Liver (tissue), 9 donors: ENCODE results near the gene FILIP1L. TPM values are rescaled to one million over a fixed set of nuclear protein-coding genes. Genes with fewer than 3 reads are reported as not detected.

Source experiments
- DNase-seq: peaks from one replicate; pipeline ENCODE4 v3.0.0-alpha.2; 2017; ENCODE audit warnings: low spot score
- H3K27ac ChIP-seq, 2 donors: one replicate each; pipeline ENCODE4 v1.7.0; 2013; ENCODE audit warnings: inconsistent platforms in 2 of 2, low read length in 2 of 2, control low read depth in 1 of 2, low read depth in 1 of 2, mild to moderate bottlenecking in 1 of 2
- H3K27me3 ChIP-seq, 4 donors: one replicate each; pipeline versions ENCODE4 v1.6.1 to v1.7.0; 2013; ENCODE audit warnings: low read length in 3 of 4, inconsistent platforms in 1 of 4, mild to moderate bottlenecking in 1 of 4, moderate library complexity in 1 of 4; ENCODE audit not compliant: control insufficient read depth in 4 of 4, insufficient read depth in 4 of 4
- H3K36me3 ChIP-seq, 4 donors: one replicate each; pipeline versions ENCODE4 v1.6.1 to v1.7.0; 2013; ENCODE audit warnings: low read length in 3 of 4, mild to moderate bottlenecking in 3 of 4, low read depth in 1 of 4, moderate library complexity in 1 of 4; ENCODE audit not compliant: control insufficient read depth in 4 of 4, insufficient read depth in 3 of 4
- H3K4me1 ChIP-seq, 4 donors: one replicate each; pipeline versions ENCODE4 v1.6.1 to v1.7.0; 2013; ENCODE audit warnings: low read length in 3 of 4, mild to moderate bottlenecking in 3 of 4, moderate library complexity in 1 of 4; ENCODE audit not compliant: control insufficient read depth in 4 of 4, insufficient read depth in 4 of 4
- H3K4me3 ChIP-seq, 3 donors: one replicate each; pipeline versions ENCODE4 v1.6.1 to v1.7.0; 2013; ENCODE audit warnings: low read length in 3 of 3, control low read depth in 1 of 3, low read depth in 1 of 3, mild to moderate bottlenecking in 1 of 3
- H3K9ac ChIP-seq, 2 donors: one replicate each; pipeline ENCODE4 v1.7.0; 2013; ENCODE audit warnings: low read length in 2 of 2, mild to moderate bottlenecking in 2 of 2, moderate library complexity in 2 of 2, control low read depth in 1 of 2, low read depth in 1 of 2
- H3K9me3 ChIP-seq, 4 donors: one replicate each; pipeline versions ENCODE4 v1.6.1 to v1.7.0; 2013; ENCODE audit warnings: low read length in 3 of 4; ENCODE audit not compliant: control insufficient read depth in 4 of 4
- EGR1 ChIP-seq, 2 donors: IDR thresholded peaks; 2 replicates each; pipeline ENCODE4 v1.6.1; 2016 to 2018; ENCODE audit warnings: antibody characterized with exemption in 2 of 2, low read depth in 2 of 2
- FOXA2 ChIP-seq: IDR thresholded peaks from 2 replicates; pipeline ENCODE4 v1.6.1; 2016; ENCODE audit warnings: antibody characterized with exemption
- GABPA ChIP-seq, 2 donors: IDR thresholded peaks in 1 of 2; conservative IDR thresholded peaks in 1 of 2; 2 replicates each; pipeline ENCODE4 v1.6.1; 2016; ENCODE audit warnings: antibody characterized with exemption in 2 of 2, mild to moderate bottlenecking in 1 of 2, moderate library complexity in 1 of 2
- HNF4A ChIP-seq, 2 donors: conservative IDR thresholded peaks; 2 replicates each; pipeline ENCODE4 v1.6.1; 2016; ENCODE audit warnings: antibody characterized with exemption in 2 of 2, mild to moderate bottlenecking in 2 of 2
- HNF4G ChIP-seq: IDR thresholded peaks from 2 replicates; pipeline ENCODE4 v1.6.1; 2016; ENCODE audit warnings: antibody characterized with exemption
- JUND ChIP-seq, 2 donors: IDR thresholded peaks; 2 replicates each; pipeline ENCODE4 v1.6.1; 2016; ENCODE audit warnings: antibody characterized with exemption in 2 of 2
- NR2F2 ChIP-seq: IDR thresholded peaks from 2 replicates; pipeline ENCODE4 v1.6.1; 2016; ENCODE audit warnings: antibody characterized with exemption
- RXRA ChIP-seq, 2 donors: IDR thresholded peaks; 2 replicates each; pipeline ENCODE4 v1.6.1; 2017 to 2018; ENCODE audit warnings: antibody characterized with exemption in 2 of 2, mild to moderate bottlenecking in 1 of 2
- SP1 ChIP-seq: IDR thresholded peaks from 2 replicates; pipeline ENCODE4 v1.6.1; 2018; ENCODE audit warnings: antibody characterized with exemption, mild to moderate bottlenecking
- TAF1 ChIP-seq: conservative IDR thresholded peaks from 2 replicates; pipeline ENCODE4 v1.6.1; 2016; ENCODE audit warnings: antibody characterized with exemption, mild to moderate bottlenecking
- YY1 ChIP-seq: IDR thresholded peaks from 2 replicates; pipeline ENCODE4 v1.6.1; 2016; ENCODE audit warnings: antibody characterized with exemption, mild to moderate bottlenecking
- WGBS: extraction: QIAGEN DNeasy Blood & Tissue Kit; methylation state at CpG from one replicate; pipeline ENCODE4 v1.1.7; 2013; 5-methylcytosine and 5-hydroxymethylcytosine counted together
- polyA plus RNA-seq, 2 donors: library from polyadenylated mRNA; stranded (reverse) in 1 of 2; unstranded in 1 of 2; fragments of 200-250 nt in 1 of 2; fragments of >200 nt in 1 of 2; fragmentation: Nextera tagmentation in 1 of 2; extraction: Ambion mirVana in 1 of 2; gene quantifications; one replicate each; pipeline versions ENCODE4 v1.2.1 to v1.2.3, GENCODE V29; 2013 to 2015
- total RNA-seq, 2 donors: library from RNA; depleted of rRNA; stranded (reverse); fragments of >200 nt; gene quantifications; one replicate each; pipeline ENCODE4 v1.2.3, GENCODE V29; 2014
- TF ChIP-seq, protein P1 (sequence below): IDR thresholded peaks from 2 replicates; pipeline ENCODE4 v1.6.1; 2016; ENCODE audit warnings: antibody characterized with exemption, mild to moderate bottlenecking
- TF ChIP-seq, protein P2 (sequence below): IDR thresholded peaks from 2 replicates; pipeline ENCODE4 v1.6.1; 2016; ENCODE audit warnings: antibody characterized with exemption
- TF ChIP-seq, protein P3 (sequence below): fragments of 150-350 bp; IDR thresholded peaks from 2 replicates; pipeline ENCODE4 v1.5.1; 2017; ENCODE audit warnings: improper control_type of control experiment, low read depth, low read length; ENCODE audit not compliant: missing input control
- TF ChIP-seq, protein P4 (sequence below): IDR thresholded peaks from 2 replicates; pipeline ENCODE4 v1.6.1; 2016; ENCODE audit warnings: antibody characterized with exemption
- donor health status: healthy.
- donor health status: healthy.
- donor health status: healthy.
- donor health status: healthy.
- donor health status: healthy.

Gene FILIP1L
- total and polyA plus RNA-seq, 4 donors, result 1.4 to 6.5 (median 1.9) TPM

DNA sequence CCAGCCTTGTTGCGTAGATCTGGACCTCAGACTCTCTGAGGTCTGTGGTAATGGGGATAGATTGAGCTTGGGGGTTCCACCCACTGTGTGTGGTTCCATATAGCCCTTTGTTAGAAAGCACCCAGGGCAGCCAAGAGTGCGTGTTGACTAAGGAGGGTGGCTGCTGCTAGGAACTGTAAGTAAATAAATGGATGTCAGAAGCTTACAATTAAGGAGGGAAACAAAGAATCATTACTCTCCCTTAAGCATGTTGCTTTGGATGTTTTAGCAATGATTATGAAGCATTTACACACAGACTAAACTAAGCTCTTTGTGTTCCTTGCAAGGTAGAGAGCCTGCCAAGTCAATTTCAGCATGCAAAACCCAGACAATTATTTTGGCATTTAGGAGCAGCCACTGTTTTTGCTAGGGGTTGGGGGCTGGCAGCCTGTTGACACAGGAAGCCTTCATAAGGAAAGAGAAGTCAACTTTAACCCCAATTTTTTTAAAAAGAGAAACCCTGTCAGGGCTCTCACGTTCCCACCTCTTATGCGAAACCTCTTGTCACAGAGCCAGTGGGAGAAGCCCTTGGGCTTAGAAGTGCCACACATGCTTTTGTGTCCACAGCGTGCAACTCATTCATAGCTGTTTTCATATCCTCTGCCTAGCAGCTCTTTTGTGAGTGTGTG, 168.8 kb downstream of the FILIP1L start:
- Histone ChIP-seq H3K9me3 (no peaks in the 10 kb centered on the region), H3K27ac (no peak overlapping the region), H3K4me3 (no peak overlapping the region), H3K27me3 (no peaks in the 10 kb centered on the region), H3K36me3 (no peaks in the 10 kb centered on the region), H3K4me1 (no peaks in the 10 kb centered on the region), H3K9ac (no peak overlapping the region)
- TF ChIP-seq JUND (IDR thresholded peaks at IDR 0.05) (no peak), HNF4G (no peak), HNF4A (conservative IDR thresholded peaks at IDR 0.05) (no peak), EGR1 (IDR thresholded peaks at IDR 0.05; ENCODE audit: low read depth in 2 of 2) (no peak), GABPA (IDR thresholded peaks at IDR 0.05 in 1 of 2, conservative IDR thresholded peaks at IDR 0.05 in 1 of 2) (no peak), NR2F2 (no peak), FOXA2 (no peak), SP1 (no peak), YY1 (no peak), RXRA (IDR thresholded peaks at IDR 0.05) (no peak), TAF1 (no peak)
- TF ChIP-seq, protein P1, sequence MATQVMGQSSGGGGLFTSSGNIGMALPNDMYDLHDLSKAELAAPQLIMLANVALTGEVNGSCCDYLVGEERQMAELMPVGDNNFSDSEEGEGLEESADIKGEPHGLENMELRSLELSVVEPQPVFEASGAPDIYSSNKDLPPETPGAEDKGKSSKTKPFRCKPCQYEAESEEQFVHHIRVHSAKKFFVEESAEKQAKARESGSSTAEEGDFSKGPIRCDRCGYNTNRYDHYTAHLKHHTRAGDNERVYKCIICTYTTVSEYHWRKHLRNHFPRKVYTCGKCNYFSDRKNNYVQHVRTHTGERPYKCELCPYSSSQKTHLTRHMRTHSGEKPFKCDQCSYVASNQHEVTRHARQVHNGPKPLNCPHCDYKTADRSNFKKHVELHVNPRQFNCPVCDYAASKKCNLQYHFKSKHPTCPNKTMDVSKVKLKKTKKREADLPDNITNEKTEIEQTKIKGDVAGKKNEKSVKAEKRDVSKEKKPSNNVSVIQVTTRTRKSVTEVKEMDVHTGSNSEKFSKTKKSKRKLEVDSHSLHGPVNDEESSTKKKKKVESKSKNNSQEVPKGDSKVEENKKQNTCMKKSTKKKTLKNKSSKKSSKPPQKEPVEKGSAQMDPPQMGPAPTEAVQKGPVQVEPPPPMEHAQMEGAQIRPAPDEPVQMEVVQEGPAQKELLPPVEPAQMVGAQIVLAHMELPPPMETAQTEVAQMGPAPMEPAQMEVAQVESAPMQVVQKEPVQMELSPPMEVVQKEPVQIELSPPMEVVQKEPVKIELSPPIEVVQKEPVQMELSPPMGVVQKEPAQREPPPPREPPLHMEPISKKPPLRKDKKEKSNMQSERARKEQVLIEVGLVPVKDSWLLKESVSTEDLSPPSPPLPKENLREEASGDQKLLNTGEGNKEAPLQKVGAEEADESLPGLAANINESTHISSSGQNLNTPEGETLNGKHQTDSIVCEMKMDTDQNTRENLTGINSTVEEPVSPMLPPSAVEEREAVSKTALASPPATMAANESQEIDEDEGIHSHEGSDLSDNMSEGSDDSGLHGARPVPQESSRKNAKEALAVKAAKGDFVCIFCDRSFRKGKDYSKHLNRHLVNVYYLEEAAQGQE, result no peak
- TF ChIP-seq, protein P2, sequence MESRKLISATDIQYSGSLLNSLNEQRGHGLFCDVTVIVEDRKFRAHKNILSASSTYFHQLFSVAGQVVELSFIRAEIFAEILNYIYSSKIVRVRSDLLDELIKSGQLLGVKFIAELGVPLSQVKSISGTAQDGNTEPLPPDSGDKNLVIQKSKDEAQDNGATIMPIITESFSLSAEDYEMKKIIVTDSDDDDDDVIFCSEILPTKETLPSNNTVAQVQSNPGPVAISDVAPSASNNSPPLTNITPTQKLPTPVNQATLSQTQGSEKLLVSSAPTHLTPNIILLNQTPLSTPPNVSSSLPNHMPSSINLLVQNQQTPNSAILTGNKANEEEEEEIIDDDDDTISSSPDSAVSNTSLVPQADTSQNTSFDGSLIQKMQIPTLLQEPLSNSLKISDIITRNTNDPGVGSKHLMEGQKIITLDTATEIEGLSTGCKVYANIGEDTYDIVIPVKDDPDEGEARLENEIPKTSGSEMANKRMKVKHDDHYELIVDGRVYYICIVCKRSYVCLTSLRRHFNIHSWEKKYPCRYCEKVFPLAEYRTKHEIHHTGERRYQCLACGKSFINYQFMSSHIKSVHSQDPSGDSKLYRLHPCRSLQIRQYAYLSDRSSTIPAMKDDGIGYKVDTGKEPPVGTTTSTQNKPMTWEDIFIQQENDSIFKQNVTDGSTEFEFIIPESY, result no peak
- TF ChIP-seq, protein P3, sequence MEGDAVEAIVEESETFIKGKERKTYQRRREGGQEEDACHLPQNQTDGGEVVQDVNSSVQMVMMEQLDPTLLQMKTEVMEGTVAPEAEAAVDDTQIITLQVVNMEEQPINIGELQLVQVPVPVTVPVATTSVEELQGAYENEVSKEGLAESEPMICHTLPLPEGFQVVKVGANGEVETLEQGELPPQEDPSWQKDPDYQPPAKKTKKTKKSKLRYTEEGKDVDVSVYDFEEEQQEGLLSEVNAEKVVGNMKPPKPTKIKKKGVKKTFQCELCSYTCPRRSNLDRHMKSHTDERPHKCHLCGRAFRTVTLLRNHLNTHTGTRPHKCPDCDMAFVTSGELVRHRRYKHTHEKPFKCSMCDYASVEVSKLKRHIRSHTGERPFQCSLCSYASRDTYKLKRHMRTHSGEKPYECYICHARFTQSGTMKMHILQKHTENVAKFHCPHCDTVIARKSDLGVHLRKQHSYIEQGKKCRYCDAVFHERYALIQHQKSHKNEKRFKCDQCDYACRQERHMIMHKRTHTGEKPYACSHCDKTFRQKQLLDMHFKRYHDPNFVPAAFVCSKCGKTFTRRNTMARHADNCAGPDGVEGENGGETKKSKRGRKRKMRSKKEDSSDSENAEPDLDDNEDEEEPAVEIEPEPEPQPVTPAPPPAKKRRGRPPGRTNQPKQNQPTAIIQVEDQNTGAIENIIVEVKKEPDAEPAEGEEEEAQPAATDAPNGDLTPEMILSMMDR, result no peak
- TF ChIP-seq, protein P4, sequence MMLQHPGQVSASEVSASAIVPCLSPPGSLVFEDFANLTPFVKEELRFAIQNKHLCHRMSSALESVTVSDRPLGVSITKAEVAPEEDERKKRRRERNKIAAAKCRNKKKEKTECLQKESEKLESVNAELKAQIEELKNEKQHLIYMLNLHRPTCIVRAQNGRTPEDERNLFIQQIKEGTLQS, result no peak
- 84% methylated on average over 5 of the region's 5 CpGs for WGBS
- no peak for DNase-seq
